Breast epithelium (tissue), 3 donors: ENCODE data around the gene NPIPB6.
"Not testable (repeated sequence)": the region's sequence is repeated elsewhere in the genome, so short reads cannot be mapped to it uniquely, and the experiment has no call there.

ENCODE experiments used
- CTCF ChIP-seq, 3 donors: fragments of 450-650 bp; IDR thresholded peaks; one replicate each; pipeline ENCODE4 v1.5.1; 2016 to 2017; ENCODE audit warnings: antibody characterized with exemption in 3 of 3, mild to moderate bottlenecking in 3 of 3, moderate library complexity in 3 of 3
- POLR2A ChIP-seq: fragments of 450-650 bp; IDR thresholded peaks from one replicate; pipeline ENCODE4 v1.6.1; 2016; ENCODE audit warnings: antibody characterized with exemption, mild to moderate bottlenecking, moderate library complexity
- POLR2AphosphoS5 ChIP-seq, 3 donors: sonication (generic); formaldehyde crosslinking; IDR thresholded peaks; one replicate each; pipeline ENCODE4 v1.6.1; 2017; ENCODE audit warnings: antibody characterized with exemption in 3 of 3

GRCh38 chr16:28336940-28337710, 26.2 kb downstream of the NPIPB6 start:
- TF ChIP-seq POLR2AphosphoS5 (IDR thresholded peaks at IDR 0.05); CTCF (IDR thresholded peaks at IDR 0.05); POLR2A: not testable (repeated sequence)
